Hematopoietic multipotent progenitor cell (in vitro differentiated cells): ENCODE data around the gene TCAP. TPM values are rescaled to one million over a fixed set of nuclear protein-coding genes. Genes with fewer than 3 reads are reported as not detected.

Experiments used
- DNase-seq, 3 donors: peaks; one replicate each; pipeline ENCODE4 v3.0.0-alpha.2; 2011 to 2015; ENCODE audit warnings: low read depth in 2 of 3, low spot score in 2 of 3
- total RNA-seq: library from RNA; depleted of rRNA; stranded (reverse); fragments of >200 nt; gene quantifications from one replicate; pipeline ENCODE4 v1.2.3, GENCODE V29; 2012

TCAP gene
- total RNA-seq, 1 donor = 0.81 TPM

- DNase-seq = no peak
These were observed 36.3 kb upstream of the TCAP start for GRCh38 chr17:39628655-39629493.

- DNase-seq = no peak
These were observed 35.7 kb upstream of the TCAP start for GRCh38 chr17:39629494-39629880.

GRCh38 chr17:39629898-39630297 lies 35.3 kb upstream of the TCAP start:
- no peak for DNase-seq

- no peak for DNase-seq
These were observed 33.7 kb upstream of the TCAP start for GRCh38 chr17:39631403-39631802.

- no peak for DNase-seq
These were observed 32.8 kb upstream of the TCAP start for GRCh38 chr17:39632153-39632941.

- no peak for DNase-seq
These were observed 31.5 kb upstream of the TCAP start for GRCh38 chr17:39633570-39634183.

GRCh38 chr17:39634384-39634871 lies 30.7 kb upstream of the TCAP start:
- peak in 2 of 3 donors; percentile 29 to 40 for DNase-seq

- DNase-seq = no peak
These were observed 29.5 kb upstream of the TCAP start for GRCh38 chr17:39635614-39636176.

GRCh38 chr17:39636587-39636926 lies 28.6 kb upstream of the TCAP start:
- no peak for DNase-seq

- DNase-seq = peak; percentile 78 to 89 (median 87)
These were observed 28.0 kb upstream of the TCAP start, which contains the start of gene STARD3 for GRCh38 chr17:39636927-39637736. STARD3 (plus strand) TSS chr17:39637144; CDS start chr17:39653532, 16,388 bp downstream.

GRCh38 chr17:39638317-39638716 lies 26.8 kb upstream of the TCAP start:
- no peak for DNase-seq

- no peak for DNase-seq
These were observed 26.1 kb upstream of the TCAP start for GRCh38 chr17:39639043-39639442.

GRCh38 chr17:39639566-39640458 lies 25.3 kb upstream of the TCAP start:
- DNase-seq = no peak

GRCh38 chr17:39640591-39641031 lies 24.5 kb upstream of the TCAP start:
- peak in 2 of 3 donors; percentile 42 to 54 for DNase-seq

- no peak for DNase-seq
These were observed 24.1 kb upstream of the TCAP start for GRCh38 chr17:39641097-39641496.

GRCh38 chr17:39641883-39642282 lies 23.3 kb upstream of the TCAP start:
- no peak for DNase-seq

GRCh38 chr17:39642291-39643074 lies 22.7 kb upstream of the TCAP start:
- no peak for DNase-seq

- peak in 1 of 3 donors; percentile 28 for DNase-seq
These were observed 21.9 kb upstream of the TCAP start for GRCh38 chr17:39643271-39643670.
